ENCODE results near the gene BMX.

BMX gene

DNA sequence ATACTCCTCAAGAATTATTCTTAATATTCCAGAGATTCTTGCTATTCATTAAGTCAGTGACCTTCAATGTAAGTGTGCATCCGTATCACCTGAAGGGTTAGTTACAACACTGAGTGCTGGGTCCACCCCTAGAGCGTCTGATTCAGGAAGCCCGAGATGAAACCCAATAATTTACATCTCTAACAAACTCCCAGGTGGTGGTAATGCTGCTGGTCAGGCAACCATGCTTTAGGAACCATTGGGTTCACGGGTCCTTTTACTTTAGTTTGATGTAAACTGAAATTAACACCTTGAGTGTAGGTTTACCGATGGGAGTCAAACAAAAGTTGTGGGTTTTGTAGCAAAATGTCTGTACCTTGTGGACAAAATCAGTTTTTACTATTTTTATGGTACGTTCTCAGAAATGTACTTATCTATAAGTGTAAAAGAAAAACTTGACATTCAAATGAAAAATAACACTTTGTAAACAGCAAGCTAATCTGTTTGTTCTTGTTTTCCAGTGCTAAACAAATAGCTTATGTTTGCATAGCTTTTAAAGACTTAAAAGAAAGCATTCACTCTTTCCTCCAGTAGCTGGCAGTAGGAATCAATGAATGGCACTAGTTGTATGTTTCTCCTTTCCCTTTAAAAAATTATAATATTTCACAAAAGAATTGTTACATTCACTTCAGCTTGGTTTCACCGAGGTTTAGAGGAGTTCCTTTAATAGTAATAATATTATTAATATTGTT is 67.4 kb downstream of the BMX start:
- no peak for DNase-seq

DNA sequence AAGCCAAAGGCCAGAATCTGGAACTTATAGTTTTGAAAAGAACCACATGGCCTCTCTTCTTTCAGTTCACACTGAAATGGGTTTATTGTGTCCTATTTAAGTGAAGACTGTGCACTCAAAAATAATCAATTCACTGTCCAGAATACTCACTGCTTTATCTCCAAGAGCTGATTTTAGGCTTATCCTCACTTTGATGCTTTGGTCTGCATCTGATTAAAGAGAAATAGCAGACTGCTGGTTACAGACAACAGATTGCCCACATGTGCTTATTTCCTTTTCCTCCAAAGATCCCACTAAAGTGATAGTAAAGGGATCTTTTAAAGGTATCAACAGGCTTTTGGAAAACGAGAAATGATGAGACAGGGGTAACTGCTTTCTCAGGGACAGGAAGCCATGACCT is 69.5 kb downstream of the BMX start:
- DNase-seq, result no peak

DNA sequence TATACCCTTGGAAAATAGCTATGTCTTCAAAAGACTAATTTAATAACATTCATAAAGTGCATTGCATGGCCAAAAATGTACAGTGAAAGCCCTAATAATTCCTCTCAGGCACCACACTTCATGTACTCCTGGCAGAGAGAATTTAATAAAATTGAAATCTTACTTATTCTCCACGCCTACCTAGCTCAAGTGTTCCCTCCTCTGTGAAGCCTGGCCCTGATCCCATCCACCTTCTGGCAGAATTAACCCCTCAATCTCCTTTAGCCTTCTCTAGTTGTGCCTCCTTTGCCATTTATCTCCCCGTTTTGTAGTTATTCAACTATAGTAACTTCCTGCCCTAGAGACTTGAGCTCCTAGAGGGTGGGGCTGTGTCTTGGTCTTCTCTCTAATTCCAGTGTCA is 73.4 kb downstream of the BMX start:
- no peak for DNase-seq

DNA sequence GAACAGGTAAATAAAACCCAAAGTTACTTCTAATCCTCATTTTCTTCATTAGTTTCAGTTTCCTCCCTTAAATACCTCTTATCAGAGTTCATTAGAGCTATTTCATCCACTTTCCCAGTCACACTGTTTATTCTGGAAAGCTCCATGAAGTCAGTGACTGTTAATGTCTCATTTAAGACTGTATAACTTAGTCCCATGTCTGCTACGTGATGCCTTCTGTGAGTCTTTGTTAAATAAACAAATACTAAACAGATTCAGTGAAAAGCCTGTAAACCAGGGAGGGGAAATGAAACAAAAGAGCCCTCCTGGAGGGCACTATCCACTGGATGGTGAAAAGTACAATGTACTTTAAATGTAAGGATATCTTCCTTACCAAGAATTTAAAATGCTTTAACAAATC is 75.4 kb downstream of the BMX start:
- DNase-seq, result no peak

DNA sequence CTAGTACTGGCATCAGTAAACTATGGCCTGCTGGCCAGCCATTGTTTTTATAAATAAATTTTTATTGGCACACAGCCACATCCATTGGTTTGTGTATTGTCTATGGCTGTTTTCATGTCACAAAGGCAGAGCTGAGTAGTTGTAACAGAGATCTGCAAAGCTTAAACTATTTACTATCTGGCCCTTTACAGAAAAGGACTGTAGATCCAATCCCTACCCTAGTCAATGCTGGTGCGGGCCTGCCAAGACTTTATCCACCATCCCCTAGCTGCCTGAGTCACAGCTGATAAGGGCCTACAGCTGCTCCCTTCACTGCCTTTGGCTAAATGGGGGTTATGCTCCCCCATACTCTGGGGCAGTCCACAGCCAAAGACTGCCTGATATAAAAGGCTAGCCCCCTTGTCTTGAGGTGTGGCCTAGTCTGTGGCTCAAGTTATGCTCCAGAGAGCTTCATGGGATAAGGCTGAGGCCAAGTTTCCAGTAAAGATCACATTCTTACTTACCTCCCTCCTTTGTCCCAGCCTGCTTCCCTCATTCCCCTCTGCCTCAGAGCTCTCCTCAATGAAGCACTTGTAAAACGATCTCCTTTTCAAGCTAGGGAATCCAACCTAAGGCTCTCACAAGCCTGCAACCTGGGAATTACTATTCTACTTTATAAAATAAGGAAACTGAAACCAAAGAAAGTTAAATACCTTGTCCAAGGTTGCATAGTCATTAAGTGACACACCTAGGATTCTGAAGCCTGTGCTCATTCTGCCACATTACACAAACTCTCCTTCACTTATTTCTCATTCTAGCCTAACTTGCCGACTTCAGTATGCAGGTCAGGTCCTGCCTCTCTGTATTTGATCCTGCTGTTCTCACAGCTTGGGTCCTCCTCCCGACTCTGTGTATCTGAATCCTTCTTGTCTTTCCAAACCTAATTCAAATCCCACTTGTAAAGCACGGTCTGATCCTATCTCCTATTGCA is 79.5 kb downstream of the BMX start:
- DNase-seq, result no peak

DNA sequence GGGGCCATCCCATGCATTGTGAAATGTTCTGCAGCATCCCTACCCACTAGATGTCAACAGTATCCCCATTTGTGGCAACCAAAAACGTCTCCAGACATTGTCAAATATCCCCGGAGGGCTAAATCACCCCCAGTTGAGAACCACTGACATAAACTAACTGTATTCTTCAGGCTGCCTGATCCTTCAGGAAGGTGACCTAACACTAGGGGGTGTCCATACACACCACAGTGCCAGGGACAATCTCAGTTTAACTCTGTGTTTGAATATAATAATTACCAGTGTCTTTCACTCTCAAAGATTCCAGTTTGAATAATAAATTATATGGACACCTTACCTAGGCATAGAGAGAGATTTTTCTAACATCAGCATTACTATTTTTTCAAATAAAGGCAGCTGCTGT is 93.8 kb downstream of the BMX start:
- DNase-seq, result no peak

DNA sequence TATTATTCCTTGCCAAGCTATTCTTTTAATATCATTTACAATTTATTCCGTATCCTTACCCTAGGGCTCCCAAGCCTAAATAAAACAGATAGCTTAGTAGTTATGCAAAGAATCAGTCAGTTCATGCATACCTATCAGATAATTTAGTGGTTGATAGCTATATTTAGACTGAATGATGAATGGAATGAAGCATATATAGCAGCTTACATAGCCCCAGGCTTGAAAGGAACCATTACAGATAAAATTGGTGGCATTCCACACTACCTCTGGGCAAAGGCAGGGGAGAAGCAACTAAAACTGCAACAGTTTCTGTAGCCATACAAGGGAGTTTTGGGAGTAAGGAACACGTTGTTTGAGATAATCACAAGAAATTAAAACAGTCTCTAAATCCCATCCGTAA is 97.4 kb downstream of the BMX start:
- no peak for DNase-seq

DNA sequence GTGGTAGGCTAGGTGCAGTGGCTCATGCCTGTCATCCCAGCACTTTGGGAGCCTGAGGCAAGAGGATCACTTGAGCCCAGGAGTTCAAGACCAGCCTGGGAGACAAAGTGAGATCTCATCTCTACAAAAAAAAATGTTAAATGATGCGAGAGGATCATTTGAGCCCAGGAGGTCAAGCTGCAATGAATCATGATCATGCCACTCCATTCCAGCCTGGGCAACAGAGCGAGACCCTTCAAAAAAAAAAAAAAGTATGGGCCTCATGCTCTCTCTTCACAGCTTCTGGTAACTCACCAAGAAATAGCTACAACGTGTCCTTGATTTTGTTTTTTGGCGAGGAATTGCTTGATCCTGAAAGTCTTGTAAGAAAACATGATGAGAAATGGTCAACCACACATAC is 98.9 kb downstream of the BMX start:
- no peak for DNase-seq

DNA sequence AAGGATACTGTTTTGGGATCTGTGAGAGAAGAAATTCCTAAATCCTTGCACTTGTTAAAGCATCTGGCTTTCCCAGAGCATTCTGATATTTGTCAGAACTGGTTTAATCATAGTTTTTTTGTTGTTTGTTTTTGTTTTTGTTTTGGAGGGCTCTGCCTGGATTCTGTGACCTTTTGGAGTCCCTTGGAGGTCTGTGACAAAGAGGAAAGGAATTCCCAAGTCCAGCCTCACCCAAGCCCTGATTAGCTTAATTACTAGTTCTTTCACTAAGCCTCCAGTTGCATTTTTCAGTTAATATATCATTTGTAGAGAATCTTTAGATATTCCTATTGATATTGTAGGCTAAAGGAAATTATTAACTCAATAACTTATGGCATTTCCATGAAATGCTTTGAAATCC is 99.4 kb downstream of the BMX start:
- DNase-seq, result no peak

DNA sequence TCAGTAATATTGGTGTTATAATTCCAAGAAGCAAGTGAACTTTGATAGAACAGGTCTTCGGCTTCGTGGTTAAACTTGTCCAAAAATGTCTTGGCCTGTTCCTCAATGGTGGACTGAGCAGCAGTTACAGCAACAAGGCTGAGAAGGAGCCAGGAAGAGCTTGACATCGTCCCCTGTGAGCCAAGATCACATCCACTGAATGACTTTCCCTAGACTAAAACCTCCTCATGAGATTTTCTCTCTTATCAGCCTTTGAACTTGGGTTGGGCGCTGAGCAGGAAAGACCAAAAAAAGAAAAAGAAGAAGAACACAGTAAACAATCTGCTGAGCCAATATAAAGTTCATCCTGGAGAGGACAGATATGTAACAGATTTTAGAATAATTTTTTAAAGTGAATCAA is 100.1 kb downstream of the BMX start, which contains the start of gene ACE2:
Gene ACE2 (minus strand): TSS at position 216 of the 400 bp plus-strand sequence. CDS start 49 bp downstream, at position 167.
- DNase-seq, result no peak

DNA sequence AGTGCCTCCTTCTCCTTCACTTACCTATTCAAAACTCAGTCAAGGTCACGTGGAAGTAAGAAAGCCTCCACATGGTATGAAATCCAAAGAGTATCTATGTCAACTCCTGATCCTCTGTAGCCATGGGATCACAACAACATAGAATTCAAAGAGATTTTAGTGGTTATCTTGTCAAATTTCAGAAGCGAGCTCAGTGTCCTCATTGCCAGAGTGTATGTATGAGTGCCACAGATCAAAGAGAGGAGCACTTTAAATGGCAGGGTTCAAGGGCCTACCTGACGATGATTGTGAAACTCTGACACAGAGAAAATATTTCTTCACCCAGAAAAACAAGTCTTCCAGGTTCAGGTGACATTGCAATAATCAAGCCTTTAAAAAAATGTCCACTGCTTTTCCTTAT is 101.3 kb downstream of the BMX start:
- no peak for DNase-seq

DNA sequence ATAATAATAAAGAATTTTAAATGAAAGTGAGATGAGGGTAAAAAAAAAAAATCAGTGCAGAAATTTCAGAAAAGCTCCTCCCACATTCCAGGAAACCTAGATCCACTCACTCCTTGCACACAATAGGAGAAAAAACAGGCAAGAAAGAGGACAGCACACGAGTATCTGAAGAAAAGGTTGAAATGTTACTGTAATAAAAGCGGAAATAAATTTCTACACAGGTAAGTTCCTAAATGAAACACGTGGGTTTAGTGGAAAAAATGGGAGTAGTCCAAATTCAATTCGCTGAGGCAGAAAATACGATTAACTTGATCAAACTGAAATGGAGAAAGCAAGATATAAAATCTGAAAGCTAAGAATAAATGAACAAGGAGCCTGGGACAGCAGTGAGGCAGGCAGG is 102.2 kb downstream of the BMX start:
- no peak for DNase-seq

DNA sequence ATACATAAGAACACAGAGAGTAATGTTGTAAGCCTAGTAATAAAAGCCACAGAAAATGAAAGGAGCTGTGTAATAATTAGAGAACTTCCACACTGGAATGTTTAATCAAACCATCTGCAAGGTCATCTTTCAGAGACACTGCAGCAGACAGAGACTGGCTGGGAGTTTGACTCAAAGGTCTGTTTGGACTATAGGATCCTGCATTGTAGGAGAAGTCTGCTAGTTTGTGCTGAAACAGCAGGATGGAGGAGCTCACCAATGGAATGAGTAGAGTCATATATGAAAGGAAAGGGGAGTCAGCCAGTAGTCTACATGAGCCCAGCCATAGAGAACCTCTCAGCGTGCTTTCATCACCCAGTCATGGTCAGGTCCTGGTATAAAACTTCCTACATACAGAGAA is 104.6 kb downstream of the BMX start:
- DNase-seq, result no peak
